Mucosa of descending colon (tissue), 3 donors: ENCODE measurements around the gene TFDP2. TPM values are rescaled to one million over a fixed set of nuclear protein-coding genes. Genes with fewer than 3 reads are reported as not detected.

ENCODE experiments used
- ATAC-seq: fragments of 200-7000 bp; cut with Tn5 transposase; one replicate; pipeline ENCODE4 v1.9.1; 2020; ENCODE audit warnings: mild to moderate bottlenecking, moderate library complexity
- DNase-seq, 3 donors: peaks; one replicate each; pipeline ENCODE4 v3.0.0-alpha.2; 2020
- H3K36me3 ChIP-seq: fragments of 200-600 bp; one replicate; pipeline ENCODE4 v1.8.0; 2021; ENCODE audit warnings: low read depth, mild to moderate bottlenecking
- H3K4me1 ChIP-seq: fragments of 200-600 bp; one replicate; pipeline ENCODE4 v1.8.0; 2021; ENCODE audit warnings: low read depth, mild to moderate bottlenecking
- H3K4me3 ChIP-seq: fragments of 200-600 bp; one replicate; pipeline ENCODE4 v1.8.0; 2021; ENCODE audit warnings: mild to moderate bottlenecking
- H3K9me3 ChIP-seq: fragments of 200-600 bp; one replicate; pipeline ENCODE4 v1.8.0; 2021; ENCODE audit warnings: mild to moderate bottlenecking
- CTCF ChIP-seq: fragments of 200-600 bp; IDR thresholded peaks from one replicate; pipeline ENCODE4 v1.8.0; 2022; ENCODE audit warnings: antibody characterized with exemption, mild to moderate bottlenecking
- intact Hi-C, 2 donors: fragments of 100-400 bp; cut with DNase I in 1 of 2; cut with micrococcal nuclease in 1 of 2; formaldehyde crosslinking; loops; one replicate each; pipeline versions ENCODE4 v1.11.0 to v1.11.1; 2022; cut with DNase I, micrococcal nuclease
- total RNA-seq, 3 donors: library from RNA; stranded (reverse); fragmentation: NEBNext Ultra II Directional in 2 of 3; extraction: Animal tissue kit (Norgen Biotek cat#: 25700) in 2 of 3; gene quantifications; one replicate each; pipeline versions ENCODE4 v1.2.1 to v1.2.4, GENCODE V29; 2021 to 2023
- donor health status: DM: no; HTN: no; CAD: no; lungs with moderate emphysema.
- donor health status: DM: no; HTN: no; CAD: no.
- donor health status: DM: no; HTN: yes; CAD: no.

Gene TFDP2
- total RNA-seq, 3 donors from 2014 or later = 45.1 to 61.4 (median 54.8) TPM

GRCh38 chr3:141971571-141971970 is 177.8 kb downstream of the TFDP2 start:
- no peaks in the 10 kb centered on the region for H3K36me3 ChIP-seq
- ATAC-seq (no peak), DNase-seq (no peak)
- no peaks in the 10 kb centered on the region for H3K4me1 ChIP-seq
- H3K4me3 ChIP-seq = no peak overlapping the region
- no peak for TF ChIP-seq CTCF
- intact Hi-C loops = no loop called here
- no peaks in the 10 kb centered on the region for H3K9me3 ChIP-seq

- DNase-seq = no peak
- intact Hi-C loops = no loop called here
- H3K36me3 ChIP-seq = no peaks in the 10 kb centered on the region
- no peak for ATAC-seq
- TF ChIP-seq CTCF = no peak
- no peaks in the 10 kb centered on the region for H3K9me3 ChIP-seq
- no peaks in the 10 kb centered on the region for H3K4me1 ChIP-seq
- H3K4me3 ChIP-seq = no peak overlapping the region
Measured at GRCh38 chr3:141969711-141970110, 179.6 kb downstream of the TFDP2 start.

GRCh38 chr3:141965471-141965870 is 183.9 kb downstream of the TFDP2 start:
- intact Hi-C loops = no loop called here
- TF ChIP-seq CTCF = no peak
- no peaks in the 10 kb centered on the region for H3K4me1 ChIP-seq
- no peaks in the 10 kb centered on the region for H3K9me3 ChIP-seq
- no peak overlapping the region for H3K4me3 ChIP-seq
- no peaks in the 10 kb centered on the region for H3K36me3 ChIP-seq
- no peak for DNase-seq
- no peak for ATAC-seq

- TF ChIP-seq CTCF = no peak
- DNase-seq = no peak
- no peak overlapping the region for H3K4me3 ChIP-seq
- no peaks in the 10 kb centered on the region for H3K9me3 ChIP-seq
- H3K36me3 ChIP-seq = no peaks in the 10 kb centered on the region
- H3K4me1 ChIP-seq = no peaks in the 10 kb centered on the region
- no peak for ATAC-seq
- intact Hi-C loops = no loop called here
Measured at GRCh38 chr3:141963301-141963700, 186.0 kb downstream of the TFDP2 start.

- H3K36me3 ChIP-seq = no peaks in the 10 kb centered on the region
- ATAC-seq (peak; percentile 27), DNase-seq (no peak)
- H3K4me3 ChIP-seq = no peak overlapping the region
- no peaks in the 10 kb centered on the region for H3K9me3 ChIP-seq
- H3K4me1 ChIP-seq = no peaks in the 10 kb centered on the region
- TF ChIP-seq CTCF = no peak
- intact Hi-C loops = no loop called here
Measured at GRCh38 chr3:141960731-141961130, 188.6 kb downstream of the TFDP2 start.
